Stimulated activated CD4-positive, alpha-beta T cell treated with anti-CD3 and anti-CD28 coated beads, Interleukin-12 subunit alpha, Interleukin-12 subunit beta, amount 100 ng/mL, for 48 hours (primary cell): Measurements from ENCODE around the gene RAD50.

Experiments
- DNase-seq, 3 donors: peaks; one replicate each; pipeline ENCODE4 v3.0.0-alpha.2; 2020; ENCODE audit warnings: low read depth in 2 of 3, low spot score in 1 of 3

Gene RAD50

GRCh38 chr5:132673939-132674630, 117.3 kb downstream of the RAD50 start, which contains the start of gene IL4:
Gene IL4, plus strand, starts transcription at chr5:132673989. Its CDS starts 62 bp downstream, at chr5:132674051.
- DNase-seq = no peak

- no peak for DNase-seq
These were observed 118.1 kb downstream of the RAD50 start for GRCh38 chr5:132674671-132675506.

- DNase-seq = no peak
These were observed 119.3 kb downstream of the RAD50 start for GRCh38 chr5:132675936-132676689.

- DNase-seq = no peak
These were observed 120.4 kb downstream of the RAD50 start for GRCh38 chr5:132677191-132677590.

GRCh38 chr5:132677682-132678400, 121.1 kb downstream of the RAD50 start:
- no peak for DNase-seq

GRCh38 chr5:132678735-132679134, 122.0 kb downstream of the RAD50 start:
- DNase-seq = no peak

- DNase-seq = no peak
These were observed 122.4 kb downstream of the RAD50 start for GRCh38 chr5:132679166-132679565.

GRCh38 chr5:132679717-132680380, 123.1 kb downstream of the RAD50 start:
- DNase-seq = no peak

- DNase-seq = no peak
These were observed 124.2 kb downstream of the RAD50 start for GRCh38 chr5:132680780-132681475.

GRCh38 chr5:132681476-132681831, 124.7 kb downstream of the RAD50 start:
- DNase-seq = no peak

- DNase-seq = no peak
These were observed 125.2 kb downstream of the RAD50 start for GRCh38 chr5:132681983-132682382.

- no peak for DNase-seq
These were observed 127.7 kb downstream of the RAD50 start for GRCh38 chr5:132684491-132684890.

GRCh38 chr5:132684922-132685720, 128.3 kb downstream of the RAD50 start:
- no peak for DNase-seq

GRCh38 chr5:132686193-132686592, 129.4 kb downstream of the RAD50 start:
- DNase-seq = no peak

- DNase-seq = no peak
These were observed 131.2 kb downstream of the RAD50 start for GRCh38 chr5:132687995-132688394.

- no peak for DNase-seq
These were observed 132.0 kb downstream of the RAD50 start for GRCh38 chr5:132688536-132689339.

GRCh38 chr5:132689513-132689912, 132.7 kb downstream of the RAD50 start:
- no peak for DNase-seq

- no peak for DNase-seq
These were observed 133.4 kb downstream of the RAD50 start for GRCh38 chr5:132690156-132690555.
